ENCODE measurements around the gene SCN10A. TPM values are rescaled to one million over a fixed set of nuclear protein-coding genes. Genes with fewer than 3 reads are reported as not detected.

The SCN10A gene
- total RNA-seq, 4 donors from 2014 or later, result not detected

GRCh38 chr3:38711321-38711720 is 104.7 kb downstream of the SCN10A start:
- Histone ChIP-seq H3K4me3 (no peak overlapping the region), H3K36me3 (no peaks in the 10 kb centered on the region), H3K9me3 (no peaks in the 10 kb centered on the region), H3K27ac (replicated peaks in 1 of 4) (no peak overlapping the region), H3K4me1 (no peaks in the 10 kb centered on the region), H3K27me3 (no peaks in the 10 kb centered on the region)
- DNase-seq (ENCODE audit: extremely low spot score), result no peak
- intact Hi-C loops (cut with DNase I), result no loop called here
- TF ChIP-seq, protein P1, sequence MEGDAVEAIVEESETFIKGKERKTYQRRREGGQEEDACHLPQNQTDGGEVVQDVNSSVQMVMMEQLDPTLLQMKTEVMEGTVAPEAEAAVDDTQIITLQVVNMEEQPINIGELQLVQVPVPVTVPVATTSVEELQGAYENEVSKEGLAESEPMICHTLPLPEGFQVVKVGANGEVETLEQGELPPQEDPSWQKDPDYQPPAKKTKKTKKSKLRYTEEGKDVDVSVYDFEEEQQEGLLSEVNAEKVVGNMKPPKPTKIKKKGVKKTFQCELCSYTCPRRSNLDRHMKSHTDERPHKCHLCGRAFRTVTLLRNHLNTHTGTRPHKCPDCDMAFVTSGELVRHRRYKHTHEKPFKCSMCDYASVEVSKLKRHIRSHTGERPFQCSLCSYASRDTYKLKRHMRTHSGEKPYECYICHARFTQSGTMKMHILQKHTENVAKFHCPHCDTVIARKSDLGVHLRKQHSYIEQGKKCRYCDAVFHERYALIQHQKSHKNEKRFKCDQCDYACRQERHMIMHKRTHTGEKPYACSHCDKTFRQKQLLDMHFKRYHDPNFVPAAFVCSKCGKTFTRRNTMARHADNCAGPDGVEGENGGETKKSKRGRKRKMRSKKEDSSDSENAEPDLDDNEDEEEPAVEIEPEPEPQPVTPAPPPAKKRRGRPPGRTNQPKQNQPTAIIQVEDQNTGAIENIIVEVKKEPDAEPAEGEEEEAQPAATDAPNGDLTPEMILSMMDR (IDR thresholded peaks at IDR 0.05), result no peak
- TF ChIP-seq POLR2A (IDR thresholded peaks at IDR 0.05; ENCODE audit: low read depth) (no peak), EP300 (IDR thresholded peaks at IDR 0.05) (no peak), POLR2AphosphoS5 (IDR thresholded peaks at IDR 0.05) (no peak)

GRCh38 chr3:38707730-38708129 is 108.3 kb downstream of the SCN10A start:
- no peaks in the 10 kb centered on the region for H3K36me3 ChIP-seq
- intact Hi-C loops (cut with DNase I), result no loop called here
- DNase-seq (ENCODE audit: extremely low spot score), result no peak
- TF ChIP-seq, protein P1 (IDR thresholded peaks at IDR 0.05), result no peak
- no peak for TF ChIP-seq POLR2AphosphoS5 (IDR thresholded peaks at IDR 0.05)
- no peak for TF ChIP-seq EP300 (IDR thresholded peaks at IDR 0.05)
- TF ChIP-seq POLR2A (IDR thresholded peaks at IDR 0.05; ENCODE audit: low read depth), result no peak
- no peaks in the 10 kb centered on the region for H3K9me3 ChIP-seq
- H3K27me3 ChIP-seq, result no peaks in the 10 kb centered on the region
- no peak overlapping the region for H3K4me3 ChIP-seq
- WGBS, result 15% methylated on average over 1 of the region's 1 CpG
- H3K4me1 ChIP-seq, result no peaks in the 10 kb centered on the region
- H3K27ac ChIP-seq (replicated peaks in 1 of 4), result no peak overlapping the region

- no peaks in the 10 kb centered on the region for H3K9me3 ChIP-seq
- TF ChIP-seq POLR2A (IDR thresholded peaks at IDR 0.05; ENCODE audit: low read depth), result no peak
- TF ChIP-seq, protein P1 (IDR thresholded peaks at IDR 0.05), result no peak
- TF ChIP-seq POLR2AphosphoS5 (IDR thresholded peaks at IDR 0.05), result no peak
- TF ChIP-seq EP300 (IDR thresholded peaks at IDR 0.05), result no peak
- intact Hi-C loops (cut with DNase I), result no loop called here
- no peak overlapping the region for H3K27ac ChIP-seq (replicated peaks in 1 of 4)
- no peaks in the 10 kb centered on the region for H3K4me1 ChIP-seq
- no peaks in the 10 kb centered on the region for H3K36me3 ChIP-seq
- H3K27me3 ChIP-seq, result no peaks in the 10 kb centered on the region
- DNase-seq (ENCODE audit: extremely low spot score), result no peak
- 53% methylated on average over 2 of the region's 2 CpGs for WGBS
- no peak overlapping the region for H3K4me3 ChIP-seq
These were observed 109.1 kb downstream of the SCN10A start for GRCh38 chr3:38706961-38707360.

GRCh38 chr3:38702231-38702630 is 113.8 kb downstream of the SCN10A start:
- H3K4me3 ChIP-seq, result no peak overlapping the region
- TF ChIP-seq, protein P1 (IDR thresholded peaks at IDR 0.05), result no peak
- DNase-seq (ENCODE audit: extremely low spot score), result no peak
- WGBS, result 75% methylated on average over 3 of the region's 3 CpGs
- no peaks in the 10 kb centered on the region for H3K9me3 ChIP-seq
- no peak overlapping the region for H3K27ac ChIP-seq (replicated peaks in 1 of 4)
- no peaks in the 10 kb centered on the region for H3K36me3 ChIP-seq
- intact Hi-C loops (cut with DNase I), result no loop called here
- H3K27me3 ChIP-seq, result no peaks in the 10 kb centered on the region
- no peaks in the 10 kb centered on the region for H3K4me1 ChIP-seq

DNA sequence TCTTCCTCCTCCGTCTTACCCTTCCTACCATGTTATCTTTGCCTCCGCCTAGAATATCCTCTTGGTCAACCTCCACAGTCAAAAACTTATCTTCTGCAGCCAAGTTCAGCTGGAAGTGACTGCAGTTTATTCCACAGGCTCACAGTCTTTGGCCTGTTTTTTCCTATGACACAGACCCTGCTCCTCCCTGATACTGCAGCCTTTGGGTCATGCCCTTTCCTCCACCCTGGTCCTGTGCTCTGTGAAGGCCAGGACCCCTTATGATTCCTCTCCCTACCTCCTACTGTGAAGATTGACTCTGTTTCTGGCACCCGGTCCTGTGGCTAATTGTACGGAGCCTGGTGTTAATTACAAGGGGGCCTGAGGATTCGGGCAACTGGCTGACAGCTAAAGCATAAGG is 117.3 kb downstream of the SCN10A start:
- Histone ChIP-seq H3K27me3 (no peaks in the 10 kb centered on the region), H3K27ac (replicated peaks in 1 of 4) (no peak overlapping the region), H3K9me3 (no peaks in the 10 kb centered on the region), H3K4me3 (no peak overlapping the region), H3K36me3 (no peaks in the 10 kb centered on the region), H3K4me1 (no peaks in the 10 kb centered on the region)
- intact Hi-C loops (cut with DNase I), result no loop called here
- TF ChIP-seq POLR2A (IDR thresholded peaks at IDR 0.05; ENCODE audit: low read depth), result no peak
- no peak for TF ChIP-seq POLR2AphosphoS5 (IDR thresholded peaks at IDR 0.05)
- TF ChIP-seq EP300 (IDR thresholded peaks at IDR 0.05), result no peak
- TF ChIP-seq, protein P1 (IDR thresholded peaks at IDR 0.05), result no peak
- 89% methylated on average over 5 of the region's 5 CpGs for WGBS
- DNase-seq (ENCODE audit: extremely low spot score), result no peak
